HepG2 (cell line): ENCODE measurements around the gene SLC10A1. TPM values are rescaled to one million over a fixed set of nuclear protein-coding genes. Genes with fewer than 3 reads are reported as not detected.

Experiments
- ARID3A ChIP-seq: IDR thresholded peaks from 2 replicates; pipeline ENCODE4 v1.6.1; 2012; ENCODE audit warnings: low read depth, low read length, improper control_type of control experiment
- BRF2 ChIP-seq: sonication (generic); formaldehyde crosslinking; IDR thresholded peaks from 2 replicates; pipeline ENCODE4 v1.8.1; 2022; ENCODE audit warnings: mild to moderate bottlenecking, missing genetic modification reagents
- CC2D1A ChIP-seq: sonication (generic); formaldehyde crosslinking; IDR thresholded peaks from 2 replicates; pipeline ENCODE4 v1.8.1; 2023; ENCODE audit warnings: mild to moderate bottlenecking, missing genetic modification reagents
- DBP ChIP-seq: sonication (generic); formaldehyde crosslinking; IDR thresholded peaks from 2 replicates; pipeline ENCODE4 v1.4.0; 2020; ENCODE audit warnings: missing genetic modification reagents; ENCODE audit errors: not compliant biosample characterization
- GABPB1 ChIP-seq: IDR thresholded peaks from 2 replicates; pipeline ENCODE4 v1.6.1; 2016; ENCODE audit warnings: mild to moderate bottlenecking, missing genetic modification reagents, moderate library complexity, missing compliant biosample characterization
- MLLT10 ChIP-seq: sonication (generic); formaldehyde crosslinking; IDR thresholded peaks from 2 replicates; pipeline ENCODE4 v1.4.0; 2020; ENCODE audit warnings: missing genetic modification reagents
- NAIF1 ChIP-seq: sonication (generic); formaldehyde crosslinking; IDR thresholded peaks from 2 replicates; pipeline ENCODE4 v1.5.0; 2020; ENCODE audit warnings: mild to moderate bottlenecking, missing genetic modification reagents, borderline replicate concordance
- NR2F1 ChIP-seq, 2 experiments: fragments of 450-650 bp in 1 of 2; formaldehyde crosslinking in 1 of 2; IDR thresholded peaks; 2 replicates each; pipeline versions ENCODE4 v1.5.0 to v1.6.1; 2016 to 2020; ENCODE audit warnings: mild to moderate bottlenecking in 1 of 2, missing compliant biosample characterization in 1 of 2, missing genetic modification reagents in 1 of 2, moderate library complexity in 1 of 2
- PHF21A ChIP-seq: sonication (generic); formaldehyde crosslinking; IDR thresholded peaks from 2 replicates; pipeline ENCODE4 v1.5.0; 2020; ENCODE audit warnings: mild to moderate bottlenecking, missing genetic modification reagents
- PHF8 ChIP-seq: sonication (generic); formaldehyde crosslinking; IDR thresholded peaks from 2 replicates; pipeline ENCODE4 v1.5.0; 2020; ENCODE audit warnings: missing genetic modification reagents
- POLR2A ChIP-seq, 2 experiments: IDR thresholded peaks; 2 replicates each; pipeline ENCODE4 v1.6.1; 2011; ENCODE audit warnings: low read depth in 2 of 2, low read length in 2 of 2, mild to moderate bottlenecking in 1 of 2, moderate library complexity in 1 of 2; ENCODE audit not compliant: insufficient read depth in 1 of 2
- POLR2G ChIP-seq: fragments of 200-400 bp; formaldehyde crosslinking; IDR thresholded peaks from 2 replicates; pipeline ENCODE4 v1.6.1; 2018; ENCODE audit warnings: mild to moderate bottlenecking, low read depth, low read length, moderate library complexity
- PPARG ChIP-seq: conservative IDR thresholded peaks from 2 replicates; pipeline ENCODE4 v1.6.1; 2016; ENCODE audit warnings: missing biosample characterization, missing genetic modification reagents
- RARA ChIP-seq: IDR thresholded peaks from 2 replicates; pipeline ENCODE4 v1.6.1; 2016; ENCODE audit warnings: missing genetic modification reagents, missing compliant biosample characterization
- RFXANK ChIP-seq: IDR thresholded peaks from 2 replicates; pipeline ENCODE4 v1.6.1; 2016
- THAP11 ChIP-seq: IDR thresholded peaks from 2 replicates; pipeline ENCODE4 v1.6.1; 2016; ENCODE audit warnings: missing biosample characterization, missing genetic modification reagents
- YEATS2 ChIP-seq: sonication (generic); formaldehyde crosslinking; IDR thresholded peaks from 2 replicates; pipeline ENCODE4 v1.4.0; 2020; ENCODE audit warnings: missing genetic modification reagents, borderline replicate concordance
- YY1 ChIP-seq: IDR thresholded peaks from 2 replicates; pipeline ENCODE4 v1.6.1; 2011; ENCODE audit warnings: low read length, low read depth, moderate library complexity, mild to moderate bottlenecking; ENCODE audit not compliant: insufficient read depth, insufficient replicate concordance
- ZEB1 ChIP-seq: IDR thresholded peaks from 2 replicates; pipeline ENCODE4 v1.6.1; 2012; ENCODE audit warnings: mild to moderate bottlenecking, low read depth, inconsistent platforms; ENCODE audit not compliant: insufficient replicate concordance
- ZFP37 ChIP-seq: sonication (generic); formaldehyde crosslinking; IDR thresholded peaks from 2 replicates; pipeline ENCODE4 v1.4.0; 2020; ENCODE audit warnings: missing genetic modification reagents, borderline replicate concordance
- ZFP90 ChIP-seq: sonication (generic); formaldehyde crosslinking; IDR thresholded peaks from 2 replicates; pipeline ENCODE4 v1.8.0; 2022; ENCODE audit warnings: missing genetic modification reagents, mild to moderate bottlenecking, inconsistent platforms, borderline replicate concordance
- ZNF570 ChIP-seq: sonication (generic); formaldehyde crosslinking; IDR thresholded peaks from 2 replicates; pipeline ENCODE4 v1.4.0; 2020; ENCODE audit warnings: mild to moderate bottlenecking, missing genetic modification reagents, borderline replicate concordance
- ZNF572 ChIP-seq: sonication (generic); formaldehyde crosslinking; IDR thresholded peaks from 2 replicates; pipeline ENCODE4 v1.5.1; 2020; ENCODE audit warnings: mild to moderate bottlenecking, missing genetic modification reagents
- ZUFSP ChIP-seq: sonication (generic); formaldehyde crosslinking; IDR thresholded peaks from 2 replicates; pipeline ENCODE4 v1.9.0; 2021; ENCODE audit warnings: missing genetic modification reagents, mild to moderate bottlenecking, borderline replicate concordance
- polyA plus RNA-seq, 8 experiments: library from polyadenylated mRNA; depleted of rRNA in 3 of 8; stranded (reverse) in 7 of 8; unstranded in 1 of 8; fragments of >200 nt; fragmentation: Illumina TruSeq in 4 of 8; extraction: Trizol in 4 of 8; gene quantifications; 2 replicates each; pipeline versions ENCODE4 v1.2.1 to v1.2.3, GENCODE V29; 2011 to 2016; ENCODE audit warnings: low read depth in 4 of 8, missing spikeins in 1 of 8, mixed read lengths in 1 of 8; ENCODE audit not compliant: insufficient read depth in 1 of 8
- total RNA-seq, 5 experiments: library from RNA; depleted of rRNA; stranded (reverse); fragments of >200 nt; fragmentation: Illumina TruSeq; extraction: Trizol; gene quantifications; 2 replicates each; pipeline ENCODE4 v1.2.3, GENCODE V29; 2016; ENCODE audit warnings: low read depth in 1 of 5

SLC10A1 gene
- total and polyA plus RNA-seq, 2 of the 13 experiments (the other 11 are each of a cell fraction or from before 2014, with no cell fraction given), result 0.17 TPM; not detected in 1

- TF ChIP-seq ZFP90, result no peak
- no peak for TF ChIP-seq ZNF572 (CRISPR knock-in tag)
- no peak for TF ChIP-seq GABPB1 (CRISPR knock-in tag)
- TF ChIP-seq THAP11 (CRISPR knock-in tag), result no peak
- TF ChIP-seq PHF21A (CRISPR knock-in tag), result no peak
- TF ChIP-seq DBP (CRISPR knock-in tag), result no peak
- TF ChIP-seq ZNF570, result no peak
- no peak for TF ChIP-seq YEATS2 (CRISPR knock-in tag)
- TF ChIP-seq NR2F1 (CRISPR knock-in tag; IDR thresholded peaks at IDR 0.05), result no peak
- no peak for TF ChIP-seq ZEB1
- peak; percentile 52 for TF ChIP-seq POLR2G
- TF ChIP-seq MLLT10 (CRISPR knock-in tag), result no peak
- TF ChIP-seq ZFP37, result no peak
- no peak for TF ChIP-seq NAIF1 (CRISPR knock-in tag)
- no peak for TF ChIP-seq CC2D1A
- no peak for TF ChIP-seq RFXANK
- TF ChIP-seq YY1, result no peak
- TF ChIP-seq POLR2A (IDR thresholded peaks at IDR 0.05; ENCODE audit: insufficient read depth in 1 of 2, low read depth in 2 of 2, low read length in 2 of 2), result peak; percentile 10 to 41; a peak in 2 of 4 replicates
- TF ChIP-seq PHF8 (CRISPR knock-in tag), result no peak
- TF ChIP-seq PPARG, result no peak
- no peak for TF ChIP-seq ARID3A
- TF ChIP-seq ZUFSP, result no peak
- TF ChIP-seq BRF2 (CRISPR knock-in tag), result no peak
- no peak for TF ChIP-seq RARA
Observed at GRCh38 chr14:69772082-69773017, 24.7 kb downstream of the SLC10A1 start (continued).
